ENCODE results near the gene PATE1. TPM values are rescaled to one million over a fixed set of nuclear protein-coding genes. Genes with fewer than 3 reads are reported as not detected.
A peak's percentile ranks its signal among the peaks of the same experiment; 100 is the strongest.

The PATE1 gene
- total RNA-seq, 6 experiments from 2014 or later: not detected

DNA sequence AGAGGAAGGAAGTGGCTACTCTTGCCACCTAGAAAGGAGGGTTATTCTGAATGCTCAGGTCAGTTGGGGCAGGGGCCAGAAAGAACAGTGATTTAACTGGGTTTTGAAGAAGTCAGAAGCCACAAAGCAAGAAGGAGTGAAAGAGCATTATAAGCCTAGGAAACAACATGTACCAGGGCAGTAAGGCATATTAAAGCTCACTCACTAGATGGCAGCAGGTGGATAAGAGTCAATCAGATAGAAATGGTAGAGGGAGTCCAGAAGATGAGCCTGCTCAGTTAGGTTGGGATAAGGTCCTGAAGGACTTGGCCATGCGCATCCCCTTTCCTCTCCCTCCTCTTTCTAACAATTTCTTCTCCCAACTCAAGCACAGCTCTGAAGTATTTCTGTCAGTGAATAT lies 22.0 kb upstream of the PATE1 start:
- no peak overlapping the region for H3K27ac ChIP-seq
- H3K4me3 ChIP-seq: no peak overlapping the region
- no peaks in the 10 kb centered on the region for H3K9me3 ChIP-seq
- H3K4me1 ChIP-seq: no peaks in the 10 kb centered on the region
- ATAC-seq (peak in 2 of 4 donors; percentile 41 to 45), DNase-seq (no peak)
- 50% methylated on average over 1 of the region's 1 CpG for WGBS (ENCODE audit: insufficient coverage, low coverage, low lambda C conversion rate, missing lambda C conversion rate)
- no peaks in the 10 kb centered on the region for H3K36me3 ChIP-seq
- no peaks in the 10 kb centered on the region for H3K27me3 ChIP-seq
- intact Hi-C loops (cut with DNase I): no loop called here
- TF ChIP-seq POLR2A (IDR thresholded peaks at IDR 0.05): no peak
- TF ChIP-seq, protein P1, sequence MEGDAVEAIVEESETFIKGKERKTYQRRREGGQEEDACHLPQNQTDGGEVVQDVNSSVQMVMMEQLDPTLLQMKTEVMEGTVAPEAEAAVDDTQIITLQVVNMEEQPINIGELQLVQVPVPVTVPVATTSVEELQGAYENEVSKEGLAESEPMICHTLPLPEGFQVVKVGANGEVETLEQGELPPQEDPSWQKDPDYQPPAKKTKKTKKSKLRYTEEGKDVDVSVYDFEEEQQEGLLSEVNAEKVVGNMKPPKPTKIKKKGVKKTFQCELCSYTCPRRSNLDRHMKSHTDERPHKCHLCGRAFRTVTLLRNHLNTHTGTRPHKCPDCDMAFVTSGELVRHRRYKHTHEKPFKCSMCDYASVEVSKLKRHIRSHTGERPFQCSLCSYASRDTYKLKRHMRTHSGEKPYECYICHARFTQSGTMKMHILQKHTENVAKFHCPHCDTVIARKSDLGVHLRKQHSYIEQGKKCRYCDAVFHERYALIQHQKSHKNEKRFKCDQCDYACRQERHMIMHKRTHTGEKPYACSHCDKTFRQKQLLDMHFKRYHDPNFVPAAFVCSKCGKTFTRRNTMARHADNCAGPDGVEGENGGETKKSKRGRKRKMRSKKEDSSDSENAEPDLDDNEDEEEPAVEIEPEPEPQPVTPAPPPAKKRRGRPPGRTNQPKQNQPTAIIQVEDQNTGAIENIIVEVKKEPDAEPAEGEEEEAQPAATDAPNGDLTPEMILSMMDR (IDR thresholded peaks at IDR 0.05): peak in 2 of 4 donors; percentile 11 to 12

DNA sequence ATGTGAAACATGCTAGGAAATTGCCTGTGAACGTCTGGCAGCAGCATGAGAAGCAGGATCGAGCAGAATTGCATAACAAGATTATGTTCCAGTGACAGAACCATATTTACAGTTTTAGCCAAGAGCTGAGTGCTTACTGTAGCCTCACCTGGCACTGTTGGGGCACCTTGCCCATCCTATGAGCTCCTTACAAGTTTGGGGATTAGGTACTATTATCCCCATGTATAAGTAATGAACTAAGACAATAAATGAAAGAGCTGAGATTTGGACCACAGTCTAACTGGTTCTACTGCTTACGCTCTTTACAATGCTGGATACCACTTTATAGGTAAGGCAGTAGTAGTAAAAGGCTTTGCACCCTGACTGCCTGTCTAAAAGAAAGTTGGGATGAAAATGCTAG lies 17.1 kb upstream of the PATE1 start:
- 70% methylated on average over 2 of the region's 3 CpGs for WGBS (ENCODE audit: insufficient coverage, low coverage, low lambda C conversion rate, missing lambda C conversion rate)

DNA sequence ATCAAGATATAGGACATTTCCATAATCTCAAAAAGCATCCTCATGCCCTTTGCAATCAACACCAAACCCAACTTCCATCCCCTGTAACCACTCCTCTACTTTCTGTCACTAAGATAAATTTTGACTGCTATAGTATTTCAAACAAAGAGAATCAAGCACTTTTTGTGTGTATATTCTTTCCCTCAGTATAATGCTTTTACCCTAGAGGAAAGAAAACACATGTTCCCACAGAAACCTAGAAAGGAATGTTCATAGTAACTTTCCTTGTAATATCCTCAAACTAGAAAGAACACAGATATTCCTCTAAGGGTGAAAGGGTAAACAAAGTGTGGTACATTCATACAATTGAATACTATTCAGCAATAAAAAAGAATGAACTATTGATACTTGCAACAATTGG lies 5.5 kb upstream of the PATE1 start:
- H3K4me3 ChIP-seq: no peak overlapping the region
- no peaks in the 10 kb centered on the region for H3K27me3 ChIP-seq
- H3K27ac ChIP-seq: no peak overlapping the region
- intact Hi-C loops (cut with DNase I): no loop called here
- no peaks in the 10 kb centered on the region for H3K36me3 ChIP-seq
- DNase-seq (no peak), ATAC-seq (no peak)
- H3K9me3 ChIP-seq: no peaks in the 10 kb centered on the region
- no peaks in the 10 kb centered on the region for H3K4me1 ChIP-seq
- TF ChIP-seq, protein P1 (IDR thresholded peaks at IDR 0.05): no peak
- TF ChIP-seq POLR2A (IDR thresholded peaks at IDR 0.05): no peak

More for the DNA sequence above, 17.1 kb upstream of the PATE1 start:
- H3K4me3 ChIP-seq: no peak overlapping the region
- TF ChIP-seq, protein P1 (IDR thresholded peaks at IDR 0.05): no peak
- TF ChIP-seq POLR2A (IDR thresholded peaks at IDR 0.05): no peak
- no peaks in the 10 kb centered on the region for H3K27me3 ChIP-seq
- no peak overlapping the region for H3K27ac ChIP-seq
- no peaks in the 10 kb centered on the region for H3K36me3 ChIP-seq
- DNase-seq (no peak), ATAC-seq (no peak)
- H3K4me1 ChIP-seq: no peaks in the 10 kb centered on the region
- H3K9me3 ChIP-seq: no peaks in the 10 kb centered on the region
- intact Hi-C loops (cut with DNase I): no loop called here

DNA sequence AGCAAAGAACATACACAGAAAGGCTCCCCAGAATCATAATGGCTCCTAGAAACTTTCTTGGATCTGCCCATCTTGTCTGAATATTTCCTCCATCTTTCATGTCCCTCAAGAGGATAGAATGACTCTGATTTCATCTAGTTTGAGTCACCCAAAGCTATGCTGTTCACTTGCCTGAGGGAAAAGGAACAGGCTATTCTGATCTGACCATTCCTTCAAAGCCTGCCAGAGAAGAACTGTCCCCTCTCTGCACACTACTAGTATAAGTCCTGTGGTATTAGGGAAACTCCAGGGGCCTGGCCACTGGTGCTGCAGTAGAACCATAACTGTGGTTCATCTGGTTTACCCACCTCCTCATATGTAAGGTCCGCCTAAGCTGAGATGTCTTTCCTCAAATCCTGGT lies 2.4 kb upstream of the PATE1 start:
- TF ChIP-seq, protein P1 (IDR thresholded peaks at IDR 0.05): no peak
- TF ChIP-seq POLR2A (IDR thresholded peaks at IDR 0.05): no peak
- WGBS (ENCODE audit: insufficient coverage, low coverage, low lambda C conversion rate, missing lambda C conversion rate): 67% methylated on average over 1 of the region's 1 CpG
- no peak for ATAC-seq

DNA sequence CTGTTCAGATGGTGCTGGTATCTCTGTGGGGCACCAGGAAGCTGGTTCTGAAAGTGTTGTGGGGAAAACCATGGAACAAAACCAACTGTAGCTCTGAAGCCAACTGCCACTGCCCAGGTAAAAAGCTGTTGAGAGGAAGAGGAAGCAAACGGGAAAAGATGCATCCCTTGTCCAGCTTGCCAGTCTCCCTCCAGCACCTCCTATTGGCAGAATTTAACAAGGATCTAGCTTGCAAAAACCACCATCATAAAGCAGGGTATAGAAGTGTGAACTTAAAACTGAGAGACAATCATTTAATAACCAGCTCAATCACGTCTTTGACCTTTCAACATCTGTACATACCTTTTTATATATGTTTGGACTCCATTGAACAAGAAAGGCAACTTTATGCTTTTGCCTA lies 4.5 kb downstream of the PATE1 start:
- no peak overlapping the region for H3K27ac ChIP-seq
- WGBS (ENCODE audit: insufficient coverage, low coverage, low lambda C conversion rate, missing lambda C conversion rate): 3% methylated on average over 2 of the region's 2 CpGs
- DNase-seq (no peak), ATAC-seq (no peak)
- H3K4me3 ChIP-seq: no peak overlapping the region
- intact Hi-C loops (cut with DNase I): no loop called here
- no peaks in the 10 kb centered on the region for H3K9me3 ChIP-seq
- no peaks in the 10 kb centered on the region for H3K4me1 ChIP-seq
- no peaks in the 10 kb centered on the region for H3K27me3 ChIP-seq
- H3K36me3 ChIP-seq: no peaks in the 10 kb centered on the region
- TF ChIP-seq, protein P1 (IDR thresholded peaks at IDR 0.05): no peak
- no peak for TF ChIP-seq POLR2A (IDR thresholded peaks at IDR 0.05)

More for the DNA sequence above, 2.4 kb upstream of the PATE1 start:
- H3K27ac ChIP-seq: no peak overlapping the region
- no peaks in the 10 kb centered on the region for H3K9me3 ChIP-seq
- intact Hi-C loops (cut with DNase I): no loop called here
- H3K36me3 ChIP-seq: no peaks in the 10 kb centered on the region
- no peaks in the 10 kb centered on the region for H3K4me1 ChIP-seq
- no peak for DNase-seq
- no peaks in the 10 kb centered on the region for H3K27me3 ChIP-seq
- H3K4me3 ChIP-seq: no peak overlapping the region

Measured in right lobe of liver (tissue), 6 donors.